Stimulated activated CD8-positive, alpha-beta memory T cell treated with anti-CD3 and anti-CD28 coated beads, Interleukin-4, amount 100 ng/mL, for 24 hours (primary cell): ENCODE results near the gene ZNF766.
"Not testable (repeated sequence)": the region's sequence is repeated elsewhere in the genome, so short reads cannot be mapped to it uniquely, and the experiment has no call there.

ENCODE experiments used
- DNase-seq: peaks from one replicate; pipeline ENCODE4 v3.0.0-alpha.2; 2020; ENCODE audit warnings: low read depth

ZNF766 gene

GRCh38 chr19:52269338-52270261 is at the start of gene ZNF766:
TSS of gene ZNF766 (plus strand) at chr19:52269587. CDS start at chr19:52269614, 27 bp downstream.
- peak; percentile 99 for DNase-seq

DNA sequence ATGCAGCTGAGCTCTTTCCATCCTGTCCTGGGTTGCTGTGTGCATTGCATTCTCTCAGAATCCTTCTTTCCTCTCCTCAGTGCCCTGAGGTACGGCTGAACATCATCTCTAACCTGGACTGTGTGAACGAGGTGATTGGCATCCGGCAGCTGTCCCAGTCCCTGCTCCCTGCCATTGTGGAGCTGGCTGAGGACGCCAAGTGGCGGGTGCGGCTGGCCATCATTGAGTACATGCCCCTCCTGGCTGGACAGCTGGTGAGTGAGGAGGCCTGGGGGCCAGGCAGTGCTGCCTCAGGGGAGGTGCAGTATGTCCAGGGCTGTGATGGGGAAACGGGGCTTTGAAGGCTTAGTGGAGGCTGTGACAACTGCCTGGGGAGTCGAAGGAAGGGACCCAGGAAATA is 49.8 kb upstream of the ZNF766 start:
- DNase-seq = no peak

GRCh38 chr19:52221031-52221430 is 48.4 kb upstream of the ZNF766 start:
- DNase-seq = no peak

DNA sequence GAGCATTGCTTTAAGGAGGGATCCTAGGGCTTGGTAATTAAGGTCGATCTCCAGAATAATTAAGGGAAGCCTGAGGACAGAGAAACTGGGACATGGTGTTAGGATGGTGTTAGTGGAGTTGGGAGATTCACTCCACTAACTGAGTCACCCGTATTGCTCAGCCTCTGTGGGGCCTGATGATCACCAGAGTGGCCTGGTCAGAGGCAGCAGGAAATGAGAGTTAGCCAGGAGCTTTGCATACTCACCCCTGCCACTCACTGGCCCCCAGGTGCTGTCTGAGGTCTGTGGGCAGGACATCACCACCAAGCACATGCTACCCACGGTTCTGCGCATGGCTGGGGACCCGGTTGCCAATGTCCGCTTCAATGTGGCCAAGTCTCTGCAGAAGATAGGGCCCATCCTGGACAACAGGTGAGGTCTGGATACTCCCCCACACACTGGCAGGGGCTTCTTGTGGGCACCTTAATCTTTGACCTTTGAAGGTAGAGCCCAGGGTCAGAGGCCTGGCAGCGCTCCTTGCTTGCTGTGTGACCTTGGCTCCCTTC is 47.5 kb upstream of the ZNF766 start:
- no peak for DNase-seq

DNA sequence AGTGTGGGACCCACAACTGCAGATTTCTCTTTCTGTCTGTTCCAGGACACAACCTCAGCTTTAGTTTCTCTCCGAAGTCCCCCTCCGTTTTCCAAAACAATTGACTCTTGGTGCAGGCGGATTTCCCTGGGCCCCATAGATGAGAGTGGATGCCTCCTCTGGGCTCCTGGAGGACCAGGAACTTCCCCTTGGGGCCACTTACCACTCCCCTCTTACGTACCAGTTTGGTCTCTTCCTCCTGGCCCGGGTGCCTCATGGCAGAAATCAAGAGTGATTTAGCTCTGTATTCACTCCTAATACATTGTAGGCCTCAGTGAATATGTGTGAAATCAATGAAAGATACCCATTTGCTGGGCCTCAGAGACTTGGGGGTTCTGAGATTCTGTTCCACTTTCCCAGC is 45.2 kb upstream of the ZNF766 start:
- no peak for DNase-seq

- DNase-seq = no peak
These were observed 42.7 kb upstream of the ZNF766 start for GRCh38 chr19:52226652-52227051.

GRCh38 chr19:52227196-52227940 is 42.0 kb upstream of the ZNF766 start:
- no peak for DNase-seq

- no peak for DNase-seq
These were observed 41.4 kb upstream of the ZNF766 start for GRCh38 chr19:52227980-52228379.

DNA sequence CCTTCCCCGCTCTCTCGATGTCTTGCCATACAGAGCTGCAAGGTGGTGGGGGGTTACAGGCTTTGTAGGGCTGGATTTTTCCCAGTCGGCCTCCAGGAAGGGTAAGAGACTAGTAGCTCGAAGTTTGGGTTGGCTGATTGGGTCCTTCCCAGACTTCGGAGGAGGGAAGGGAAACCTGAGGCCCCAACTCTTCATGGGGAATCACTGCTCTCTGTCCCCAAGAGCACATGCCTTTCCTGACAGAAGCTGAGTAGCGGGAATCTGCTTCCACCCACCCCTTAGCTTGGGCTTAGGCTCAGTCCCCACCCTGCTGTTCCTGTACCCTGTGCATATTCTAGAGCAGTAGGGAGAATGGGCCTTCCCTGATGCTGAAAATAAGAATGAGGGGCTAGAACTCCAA is 39.9 kb upstream of the ZNF766 start:
- no peak for DNase-seq

DNA sequence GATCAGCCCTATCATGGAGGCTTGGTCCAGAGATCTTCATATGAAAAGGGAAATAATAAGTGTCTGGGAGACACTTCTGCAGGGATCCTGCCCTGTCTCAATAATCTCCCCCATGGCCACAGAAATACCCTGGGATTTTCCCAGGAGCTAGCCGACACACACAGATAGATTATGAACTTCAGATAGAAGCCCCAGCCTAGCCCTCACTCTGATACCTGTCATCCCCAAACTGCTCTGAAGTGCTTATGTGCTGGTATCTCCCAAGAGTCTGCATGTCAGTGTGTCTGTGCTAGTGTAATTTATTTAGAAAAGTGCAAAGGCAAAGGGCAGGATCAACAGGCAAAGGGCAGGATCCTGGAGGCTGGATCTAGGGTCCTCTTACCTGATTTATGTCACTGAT is 38.7 kb upstream of the ZNF766 start:
- no peak for DNase-seq

DNA sequence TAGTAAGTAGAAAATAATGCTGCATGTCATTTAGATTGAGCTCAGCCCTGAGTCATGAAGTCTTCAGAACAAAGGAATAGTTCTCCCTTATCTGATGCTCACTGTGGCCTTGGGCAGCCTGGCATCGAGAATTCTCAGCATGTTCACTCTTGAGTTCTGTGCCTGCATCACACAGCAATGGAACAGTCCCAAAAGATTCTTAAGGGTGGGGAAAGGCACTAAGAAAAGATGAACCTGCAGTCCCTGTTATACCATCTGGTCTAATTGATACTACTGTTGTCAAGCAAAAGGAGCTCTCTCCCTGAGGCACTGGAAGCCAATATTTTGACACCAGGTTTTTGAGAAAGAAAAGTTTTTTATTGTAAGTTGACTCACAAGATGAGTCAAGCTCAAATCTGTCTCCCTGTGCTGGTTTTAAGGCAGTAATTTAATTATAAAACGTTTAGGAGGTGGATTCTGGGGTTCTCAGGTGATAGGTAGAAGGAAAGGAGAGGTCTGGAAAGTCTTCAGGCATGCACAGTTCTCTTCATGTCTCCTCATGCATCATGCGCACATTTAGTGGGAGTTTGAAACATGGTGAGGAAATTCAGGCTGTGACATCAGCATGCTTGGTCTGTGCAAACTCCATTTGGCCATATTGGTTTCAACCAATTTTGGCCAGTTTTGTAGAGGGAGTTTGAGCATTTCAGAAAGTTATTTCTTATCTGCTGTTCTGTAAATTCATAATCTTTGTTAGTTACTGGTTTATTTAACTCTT is 38.1 kb upstream of the ZNF766 start:
- DNase-seq = no peak

GRCh38 chr19:52234406-52234805 is 35.0 kb upstream of the ZNF766 start:
- DNase-seq = no peak

DNA sequence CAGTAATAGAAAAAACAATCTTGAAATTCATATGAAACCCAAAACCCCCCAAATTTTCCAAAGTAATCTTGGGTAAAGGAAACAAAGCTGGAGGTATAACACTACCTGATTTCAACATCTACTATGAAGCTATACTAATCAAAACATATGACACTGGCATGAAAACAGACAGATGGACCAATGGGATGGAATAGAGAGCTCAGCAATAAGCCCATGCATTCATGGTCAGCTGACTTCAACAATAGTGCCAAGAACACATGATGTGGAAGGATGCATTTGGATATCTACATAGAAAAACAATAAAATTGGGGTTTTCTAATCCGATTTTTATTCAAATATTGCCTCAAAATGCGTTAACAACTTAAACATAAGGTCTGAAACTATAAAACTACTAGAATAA is 32.2 kb upstream of the ZNF766 start:
- no peak for DNase-seq

- DNase-seq = peak; percentile 24
These were observed 31.5 kb upstream of the ZNF766 start for GRCh38 chr19:52237771-52238400.

- DNase-seq = no peak
These were observed 25.4 kb upstream of the ZNF766 start for GRCh38 chr19:52244021-52244420.

- DNase-seq = peak; percentile 45
These were observed 21.1 kb upstream of the ZNF766 start for GRCh38 chr19:52248241-52248640.

DNA sequence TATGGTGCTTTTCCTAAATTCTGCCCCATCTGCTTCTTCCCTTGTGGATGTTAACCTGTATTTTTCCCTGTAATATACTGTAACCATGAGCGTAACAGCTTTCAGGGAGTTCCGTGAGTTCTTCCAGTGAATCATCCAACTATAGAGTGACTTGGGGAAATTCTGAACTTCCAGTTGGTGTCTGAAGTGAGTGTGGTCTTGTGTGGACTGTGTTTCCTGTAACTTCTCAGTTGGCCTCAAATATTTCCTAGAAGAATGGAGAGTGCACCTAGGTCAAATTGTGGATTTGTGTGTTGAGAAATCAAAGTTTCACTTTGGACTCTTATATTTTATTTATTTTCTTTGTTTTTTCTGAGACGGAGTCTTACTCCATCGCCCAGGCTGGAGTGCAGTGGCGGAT is 11.0 kb upstream of the ZNF766 start:
- DNase-seq = no peak

DNA sequence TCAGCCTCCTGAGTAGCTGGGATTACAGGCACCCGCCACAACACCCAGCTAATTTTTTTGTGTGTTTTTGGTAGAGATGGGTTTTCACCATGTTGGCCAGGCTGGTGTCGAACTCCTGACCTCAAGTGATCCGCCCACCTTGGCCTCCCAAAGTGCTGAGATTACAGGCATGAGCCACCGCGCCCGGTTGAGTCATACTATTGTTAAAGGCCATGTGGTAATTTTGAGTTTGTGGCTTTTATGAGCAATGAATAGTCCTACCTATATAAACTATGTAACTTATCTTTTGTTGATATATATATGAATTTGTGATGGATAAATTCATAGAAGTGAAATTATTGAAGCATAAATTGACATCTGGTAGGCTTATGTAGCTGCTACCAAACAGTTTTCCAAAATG is 3.8 kb upstream of the ZNF766 start:
- not testable (repeated sequence) for DNase-seq

DNA sequence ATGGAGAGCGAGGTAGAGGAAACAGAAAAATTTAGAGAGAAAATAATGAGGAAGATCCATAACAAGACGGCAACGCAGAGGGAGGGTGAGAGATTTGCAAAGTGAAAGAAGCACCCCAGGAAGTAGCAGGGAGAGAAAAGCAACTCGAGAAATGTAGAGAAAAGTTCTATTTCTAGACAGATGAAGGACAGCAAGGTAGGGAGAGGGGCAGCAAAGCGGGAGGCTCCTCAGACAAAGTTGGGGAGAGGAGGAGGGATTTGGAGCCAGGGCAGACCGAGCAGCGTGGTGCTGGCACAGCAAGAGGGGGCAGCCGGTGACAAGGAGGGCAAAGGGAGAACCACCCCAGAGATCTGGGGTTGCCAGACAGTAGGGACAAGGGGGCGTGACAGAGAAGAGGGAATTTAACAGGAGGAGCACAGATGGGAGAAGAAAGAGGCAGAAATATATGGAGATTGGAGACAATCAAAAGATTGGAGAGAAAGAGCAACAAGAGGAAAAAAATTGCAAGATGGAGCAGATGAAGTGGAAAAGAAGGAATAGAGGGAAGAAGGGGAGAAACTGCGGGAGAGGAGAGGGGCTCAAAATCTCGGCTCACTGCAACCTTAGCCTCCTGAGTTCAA is 989 bp downstream of the ZNF766 start:
- no peak for DNase-seq

DNA sequence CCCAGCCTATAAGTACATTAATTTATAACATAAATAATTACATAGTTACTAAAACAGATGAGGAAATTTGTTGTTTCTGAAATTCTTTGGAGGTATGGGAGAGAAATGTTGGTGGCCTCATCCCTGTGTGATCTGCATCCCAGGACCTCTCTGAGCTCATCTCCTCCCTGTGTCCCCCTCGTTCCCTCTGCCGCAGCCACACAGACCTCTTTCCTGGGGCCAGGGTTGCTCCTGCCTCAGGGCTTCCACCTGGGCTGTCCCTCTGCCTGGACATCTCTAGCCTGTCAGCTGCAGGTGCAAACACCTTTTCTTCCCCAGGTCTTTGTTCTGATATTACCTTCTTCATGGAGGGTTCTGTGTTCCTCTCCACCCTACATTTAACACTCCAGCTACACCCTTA is 3.9 kb downstream of the ZNF766 start:
- no peak for DNase-seq

DNA sequence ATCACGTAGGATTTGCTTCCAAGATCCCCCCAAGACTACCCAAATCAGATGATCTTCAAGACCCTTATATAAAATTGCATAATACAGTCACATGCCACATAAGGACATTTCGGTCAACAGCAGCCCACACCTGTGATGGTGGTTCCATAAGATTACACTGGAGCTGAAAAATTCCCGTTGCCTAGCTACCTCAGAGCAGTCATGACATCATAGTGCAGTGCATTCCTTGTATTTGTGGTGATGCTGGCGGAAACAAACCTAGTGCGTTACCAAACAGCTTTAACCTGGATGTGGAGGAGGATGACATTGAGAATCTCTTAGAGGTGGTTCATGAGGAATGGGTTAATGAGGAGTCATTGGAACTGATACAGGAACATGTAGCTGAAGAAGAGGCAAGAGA is 4.8 kb downstream of the ZNF766 start:
- DNase-seq = no peak
